NCI-H146 treated with DMSO at 0.1 percent for 48 hours (cell line): ENCODE data around the gene SPAG16.

ENCODE experiments used
- DNase-seq: peaks from one replicate; lab custom pipeline; 2025; ENCODE audit not compliant: unreplicated experiment; lab: John Stamatoyannopoulos, UW

The SPAG16 gene

DNA sequence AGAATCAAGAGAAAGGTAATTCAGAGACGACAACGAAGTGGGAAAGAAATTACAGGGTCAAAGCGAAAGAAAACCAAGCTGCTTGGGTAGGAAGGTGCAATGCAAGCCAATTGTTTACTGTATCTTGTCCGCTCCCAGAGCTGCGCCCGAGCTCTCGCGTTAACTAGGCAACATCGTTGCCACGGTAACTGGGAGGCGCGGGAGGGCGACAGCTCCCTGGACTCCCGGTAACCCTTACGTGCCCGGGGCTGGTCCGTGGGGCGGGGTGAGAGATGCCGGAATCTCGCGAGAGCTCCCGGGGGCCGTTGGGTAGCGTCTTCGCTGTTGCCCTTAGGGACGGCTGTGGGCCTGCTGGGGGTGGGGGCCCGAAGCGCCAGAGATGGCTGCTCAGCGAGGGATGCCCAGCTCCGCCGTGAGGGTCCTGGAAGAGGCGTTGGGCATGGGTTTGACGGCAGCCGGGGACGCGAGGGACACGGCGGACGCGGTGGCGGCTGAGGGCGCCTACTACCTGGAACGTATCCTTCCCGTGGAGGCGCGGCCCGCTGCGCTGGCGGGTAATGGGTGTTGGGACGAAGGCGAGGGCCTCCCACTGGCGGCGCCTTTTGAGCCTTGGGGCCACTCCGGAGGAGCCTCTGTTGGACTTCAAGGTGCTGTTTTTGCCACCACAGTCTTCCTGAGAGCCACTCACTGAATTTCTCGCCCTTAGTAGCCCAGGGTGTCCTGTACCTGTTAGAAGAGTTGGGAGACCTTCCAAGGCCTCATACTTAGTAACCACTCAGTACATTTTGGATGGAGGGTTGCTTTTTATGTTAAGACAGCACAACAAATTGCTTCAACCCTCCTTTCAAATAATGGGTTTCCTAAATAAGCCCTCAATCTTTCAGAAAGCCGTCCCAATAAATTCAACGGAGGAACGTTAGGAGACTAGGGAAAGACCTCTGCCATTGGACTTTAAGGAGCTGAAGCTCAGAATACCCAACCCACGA is at the start of gene SPAG16:
TSS of gene SPAG16 (plus strand) at position 360 of the 986 bp plus-strand sequence.
- peak; percentile 86 for DNase-seq

DNA sequence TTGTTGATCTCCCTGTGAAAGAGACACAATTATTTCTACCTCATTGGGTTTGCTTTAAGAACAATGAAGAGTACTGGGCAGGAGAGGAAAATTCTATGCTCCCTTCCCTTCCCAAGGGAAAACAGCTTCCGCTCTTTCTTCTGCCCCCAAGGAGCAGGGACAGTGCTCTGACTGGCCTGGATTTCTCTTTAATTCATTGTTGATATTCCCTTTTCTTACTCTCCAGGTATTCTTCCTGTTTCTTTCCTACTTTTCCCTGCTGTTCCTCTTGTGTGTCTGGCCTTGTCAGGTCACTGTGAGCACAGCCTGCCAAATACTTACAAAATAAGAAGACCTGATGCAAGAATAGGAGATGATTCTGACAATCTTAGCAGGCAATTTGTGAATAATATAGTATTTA is 49.6 kb upstream of the SPAG16 start:
- DNase-seq, result no peak

DNA sequence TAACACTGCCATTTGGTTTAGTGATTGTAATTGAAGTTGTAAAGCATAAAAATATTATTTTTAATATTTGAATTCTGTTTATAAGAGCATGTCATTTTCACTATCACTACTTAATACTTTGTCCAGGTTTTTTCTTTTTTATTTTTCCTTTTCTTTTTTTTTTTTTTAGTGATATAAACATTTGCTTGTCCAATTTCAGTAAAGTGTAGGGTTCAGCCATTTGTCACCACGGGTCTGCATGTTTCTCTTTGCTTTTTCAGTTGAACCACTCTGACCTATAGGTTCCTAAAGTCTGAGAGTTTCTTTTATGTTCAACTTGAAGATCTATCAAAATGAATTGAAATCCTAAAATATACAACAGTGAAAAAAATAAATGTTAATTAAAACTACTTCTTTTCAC is 48.5 kb upstream of the SPAG16 start:
- DNase-seq, result no peak

DNA sequence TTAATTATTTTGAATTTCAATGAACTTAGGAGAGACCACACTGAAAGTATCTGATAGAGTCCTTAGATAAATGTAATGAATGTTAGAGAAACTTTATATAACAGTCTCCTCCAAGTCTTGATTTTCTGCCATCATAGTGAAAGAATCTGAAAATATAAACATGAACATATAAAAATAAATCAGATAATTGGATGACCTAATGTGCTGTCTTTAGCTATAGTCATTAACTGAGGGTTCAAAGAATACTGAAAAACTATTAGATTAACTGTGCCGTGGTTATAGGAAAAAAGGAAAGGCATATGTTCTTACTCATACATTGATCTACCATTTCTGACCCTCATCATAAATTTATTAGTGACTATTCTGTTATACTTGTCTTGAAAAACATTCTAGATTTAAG is 47.0 kb upstream of the SPAG16 start:
- DNase-seq, result no peak

DNA sequence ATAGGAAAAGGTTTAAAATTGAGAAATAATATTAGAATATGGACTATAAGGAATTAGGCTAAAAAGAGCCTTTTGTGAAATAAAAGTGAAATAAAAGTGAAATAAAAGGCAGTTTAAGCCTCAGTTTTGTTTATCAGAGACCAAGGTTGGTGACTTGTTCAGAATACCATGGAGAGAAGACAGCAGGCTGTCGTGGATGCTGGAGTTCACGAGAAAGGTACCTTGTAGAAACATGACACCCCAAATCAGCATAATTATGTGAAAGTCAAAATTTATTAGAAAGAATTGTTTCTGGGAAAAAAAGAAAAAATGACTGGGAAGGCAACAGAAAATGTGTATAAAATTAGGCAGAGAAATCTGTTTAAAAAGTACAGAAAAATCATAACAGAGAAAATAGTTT is 46.5 kb upstream of the SPAG16 start:
- DNase-seq, result no peak

DNA sequence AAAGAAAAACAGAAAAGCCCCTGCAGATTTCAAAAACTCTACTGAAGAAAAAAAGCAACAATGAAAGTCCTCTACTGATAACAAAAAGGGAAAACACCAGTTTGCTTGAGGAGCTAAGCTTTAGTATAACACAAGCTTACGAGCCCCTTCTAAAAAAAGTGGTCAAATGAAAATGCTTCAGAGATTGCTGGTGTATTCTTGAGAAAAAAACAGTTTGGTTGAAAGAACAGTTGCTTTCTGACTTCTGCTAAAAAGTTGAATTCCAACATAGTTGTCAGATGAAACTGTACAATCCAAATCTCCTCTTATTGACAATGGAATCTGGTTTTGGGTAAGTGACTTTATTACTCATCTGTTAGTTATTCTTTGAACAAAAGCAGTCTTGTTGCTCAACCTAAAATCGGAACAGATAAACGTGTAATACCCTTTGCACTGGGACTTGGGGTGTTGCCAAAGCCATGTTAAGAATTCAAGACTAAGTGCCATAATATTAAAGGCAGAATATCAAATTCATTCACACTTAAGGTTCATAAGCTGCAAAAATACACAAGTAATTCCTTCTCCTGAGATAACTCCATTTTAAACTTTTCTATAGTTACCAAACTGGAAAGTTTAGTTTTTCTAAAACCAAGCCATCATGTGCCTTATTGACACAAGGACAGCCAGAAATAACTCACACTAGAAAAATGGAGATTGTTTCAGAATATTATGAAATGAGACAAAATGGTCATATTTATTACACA is 45.3 kb upstream of the SPAG16 start:
- no peak for DNase-seq

DNA sequence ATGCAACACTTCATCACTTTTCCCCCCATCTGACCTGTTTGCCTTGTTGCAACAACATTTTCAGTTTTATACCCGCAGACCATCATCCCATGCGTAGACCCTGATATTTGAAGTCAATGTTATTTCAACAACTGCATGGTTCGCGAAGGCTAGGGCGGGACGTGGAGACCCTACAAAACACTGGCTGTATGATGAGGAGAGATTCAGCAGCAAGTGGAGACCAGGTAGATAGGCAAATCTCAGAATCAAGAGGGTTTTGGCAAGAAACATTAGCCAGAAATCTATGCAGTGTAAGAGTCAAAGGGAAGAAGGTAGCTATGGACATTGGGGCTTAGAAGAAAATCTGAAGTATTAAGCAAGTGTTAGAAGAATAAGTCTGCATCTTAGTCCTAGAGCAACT is 42.4 kb upstream of the SPAG16 start:
- DNase-seq, result no peak

DNA sequence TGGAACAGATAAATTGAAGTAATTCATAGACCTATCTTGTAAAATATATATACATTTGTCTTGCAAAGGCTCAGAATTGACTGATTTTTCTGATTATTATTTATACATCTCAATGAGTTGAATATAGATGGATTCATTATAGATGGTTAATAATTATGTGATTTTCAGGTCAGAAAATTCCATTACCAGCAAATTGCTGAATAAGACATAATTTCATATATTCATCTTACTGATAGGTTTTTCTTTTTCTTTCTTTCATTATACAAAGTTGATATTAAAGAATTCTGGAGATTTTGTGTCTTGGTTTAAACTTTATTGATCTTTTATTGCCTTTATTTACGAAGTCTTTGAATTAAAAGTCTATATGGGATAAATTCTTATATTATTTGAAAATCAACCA is 41.6 kb upstream of the SPAG16 start:
- no peak for DNase-seq

DNA sequence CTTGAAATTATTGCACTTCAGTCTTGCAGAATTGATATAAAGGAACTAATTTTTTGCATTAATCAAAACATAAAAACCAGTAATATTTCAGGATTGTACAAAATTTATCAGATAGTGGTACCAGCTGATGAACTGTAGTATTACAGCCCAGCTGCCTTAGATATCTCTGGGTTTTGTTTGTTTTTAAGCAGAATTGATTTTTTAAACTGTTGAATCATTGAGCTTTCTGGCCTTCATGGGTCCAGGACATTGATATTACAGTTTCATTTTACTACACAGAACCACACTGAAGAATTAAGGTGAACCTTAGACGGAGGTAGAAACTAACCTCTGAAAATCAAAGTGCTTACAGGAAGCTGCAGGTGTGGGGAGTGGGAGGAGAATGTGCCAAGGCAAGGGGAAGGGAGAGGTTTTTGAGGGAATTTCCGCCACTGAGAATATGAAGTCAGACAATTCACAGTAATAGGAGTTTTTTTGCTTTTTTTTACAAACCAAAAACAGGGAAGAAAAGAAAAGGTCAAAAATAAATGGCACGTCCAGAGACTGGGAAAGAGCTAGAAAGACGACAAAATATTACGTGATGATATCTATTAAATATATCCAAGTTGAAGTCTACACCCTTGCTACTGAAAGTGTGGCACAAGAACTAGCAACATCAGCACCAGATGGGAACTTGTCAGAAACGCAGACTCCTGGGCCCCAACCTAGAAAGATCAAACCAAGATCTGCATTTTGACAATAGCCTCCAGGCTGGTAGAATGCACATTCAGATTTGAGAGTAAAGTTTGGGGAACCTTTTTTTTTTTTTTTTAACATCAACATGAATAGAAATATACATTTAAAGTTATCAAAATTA is 40.8 kb upstream of the SPAG16 start:
- no peak for DNase-seq

DNA sequence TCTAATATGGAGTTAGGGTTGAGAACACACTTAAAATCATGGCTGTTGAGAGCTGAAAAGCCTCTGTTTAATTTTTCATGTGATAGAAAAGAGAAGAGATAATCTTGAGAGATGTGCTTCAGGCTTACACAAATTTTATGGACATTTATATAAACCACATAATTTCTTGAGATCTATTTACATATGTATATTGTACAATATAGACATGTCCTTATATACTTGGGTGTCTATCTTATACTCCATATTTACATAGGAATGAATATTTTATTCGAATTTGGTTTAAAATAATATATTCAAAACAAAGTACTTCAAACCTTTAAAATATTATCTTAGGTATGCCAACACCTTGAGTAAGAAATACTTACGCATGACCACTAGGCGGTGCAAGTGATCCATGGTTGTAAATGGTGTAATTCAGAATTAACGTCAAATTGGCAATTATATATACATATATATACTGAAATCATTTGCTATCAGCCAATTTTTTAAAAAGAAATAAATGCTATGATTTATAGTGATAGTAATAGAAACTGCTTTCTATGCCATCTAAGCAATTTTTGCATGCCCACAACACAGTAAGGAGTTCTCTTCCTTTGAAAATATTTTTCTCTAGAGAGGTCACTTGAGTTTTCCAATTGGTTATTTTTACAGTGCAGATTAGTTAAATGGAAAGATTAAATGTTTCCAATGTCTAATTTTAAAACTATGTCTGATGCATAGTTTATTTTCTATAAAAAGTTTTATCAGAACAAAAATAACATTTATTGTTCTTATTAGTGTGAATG is 37.6 kb upstream of the SPAG16 start:
- peak; percentile 15 for DNase-seq

DNA sequence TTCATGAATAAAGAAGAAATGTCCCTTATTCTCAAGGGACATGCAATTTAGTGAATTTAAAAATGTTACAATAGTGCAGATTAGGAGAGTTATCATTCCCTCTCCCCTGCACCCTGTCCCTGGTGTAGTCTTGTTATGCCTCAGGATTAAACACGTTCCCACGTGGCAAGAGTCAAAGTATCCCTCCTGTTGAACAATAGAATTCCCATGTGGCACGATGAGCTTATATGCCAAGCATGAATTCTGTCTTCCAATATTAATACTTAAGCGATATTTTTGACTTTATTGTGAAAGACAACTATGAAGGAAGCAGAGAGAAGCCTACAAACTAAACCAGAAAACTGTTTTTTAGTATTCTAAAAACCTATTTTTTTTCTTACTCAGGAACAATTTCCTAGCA is 36.7 kb upstream of the SPAG16 start:
- no peak for DNase-seq

DNA sequence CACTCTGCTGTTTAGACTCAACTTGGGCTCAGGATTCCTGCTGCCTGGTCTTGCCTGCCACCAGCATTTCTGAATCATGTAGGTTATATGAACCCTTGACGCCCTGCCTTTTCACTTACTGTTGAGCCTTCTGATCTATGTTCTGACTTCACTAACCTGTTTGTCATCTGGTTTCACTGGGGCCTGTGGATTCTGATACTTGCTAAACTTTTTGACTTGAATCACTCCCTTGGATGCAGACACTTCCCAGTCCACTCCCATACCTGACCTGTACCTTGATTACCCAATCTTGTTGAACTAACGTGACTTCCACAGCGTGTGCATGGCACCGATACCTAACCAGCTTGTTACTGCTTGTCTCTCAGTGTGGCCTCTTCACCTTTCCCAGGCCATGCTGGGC is 35.6 kb upstream of the SPAG16 start:
- no peak for DNase-seq

DNA sequence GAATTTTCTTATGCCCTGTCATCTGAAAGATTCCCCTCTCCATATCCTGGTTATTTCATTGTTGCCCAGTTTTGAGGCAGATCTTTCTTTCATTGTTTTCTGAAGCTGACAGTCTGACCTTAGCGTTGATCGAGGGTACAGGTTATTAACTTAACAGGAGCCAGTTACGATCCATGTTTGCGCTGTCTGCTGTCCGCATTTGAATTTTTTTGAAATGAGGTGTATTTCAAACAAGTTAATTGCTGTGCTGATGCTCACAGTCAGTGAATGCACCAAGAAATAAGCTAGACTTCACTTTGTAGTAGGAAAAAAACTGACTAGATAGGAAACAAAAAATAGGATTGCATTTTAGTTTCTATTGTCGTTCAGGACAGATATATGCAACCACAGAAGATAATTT is 34.8 kb upstream of the SPAG16 start:
- no peak for DNase-seq

DNA sequence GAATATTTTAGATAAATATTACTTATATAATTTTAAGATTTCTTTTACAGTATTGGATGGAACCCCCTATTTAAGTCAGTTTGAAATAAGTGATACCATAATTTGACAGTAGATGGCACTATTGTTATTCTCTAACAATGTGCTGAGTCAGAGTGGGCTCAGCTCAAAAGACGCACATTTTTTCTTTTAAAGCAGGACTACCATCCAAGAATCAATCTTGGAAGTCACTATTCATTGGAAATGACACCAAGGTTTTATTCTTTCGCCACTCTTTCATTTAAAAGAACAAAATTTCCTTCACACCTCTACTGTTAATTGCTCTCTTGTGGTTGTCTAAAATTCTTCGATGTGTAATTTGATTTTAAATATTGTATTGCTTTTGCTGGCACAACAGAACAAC is 32.6 kb upstream of the SPAG16 start:
- DNase-seq, result peak; percentile 48

DNA sequence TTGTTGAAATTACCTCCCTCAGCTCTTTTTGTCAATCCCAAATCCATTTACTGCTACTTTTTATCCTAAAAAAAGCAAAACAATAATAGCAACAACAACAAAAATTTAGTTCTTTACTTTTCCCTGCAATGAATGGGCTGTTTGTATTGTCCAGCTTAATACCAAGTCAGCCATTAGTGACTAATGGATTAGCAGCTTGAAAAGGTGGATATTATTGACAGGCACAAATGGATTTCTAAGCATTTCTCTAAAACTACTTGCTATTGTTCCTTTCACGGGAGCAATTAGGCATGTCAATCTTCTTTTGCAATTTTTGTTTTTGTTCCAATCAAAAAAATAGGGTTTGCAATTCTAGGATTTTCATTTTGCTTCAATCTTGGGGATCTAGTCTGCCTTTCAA is 32.1 kb upstream of the SPAG16 start:
- DNase-seq, result no peak

DNA sequence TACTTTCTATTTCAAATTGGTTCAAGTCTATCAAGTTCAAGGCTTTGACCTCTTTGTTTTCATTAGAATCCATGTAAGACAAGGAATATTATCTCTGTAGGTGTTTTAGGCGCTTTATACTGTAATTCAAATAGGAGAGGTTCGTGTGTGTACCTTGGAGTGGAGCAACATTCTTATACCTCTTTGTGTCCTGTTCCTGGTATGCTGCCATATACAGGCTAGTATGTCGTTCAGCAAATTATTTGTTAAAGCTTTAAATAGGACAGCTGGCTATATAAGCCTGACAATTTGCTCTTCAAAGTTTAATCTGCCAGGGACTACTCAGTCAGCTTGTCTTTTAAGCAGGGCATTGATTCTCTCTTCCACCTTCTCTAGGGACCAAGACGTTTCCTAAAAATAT is 31.1 kb upstream of the SPAG16 start:
- DNase-seq, result peak; percentile 53

DNA sequence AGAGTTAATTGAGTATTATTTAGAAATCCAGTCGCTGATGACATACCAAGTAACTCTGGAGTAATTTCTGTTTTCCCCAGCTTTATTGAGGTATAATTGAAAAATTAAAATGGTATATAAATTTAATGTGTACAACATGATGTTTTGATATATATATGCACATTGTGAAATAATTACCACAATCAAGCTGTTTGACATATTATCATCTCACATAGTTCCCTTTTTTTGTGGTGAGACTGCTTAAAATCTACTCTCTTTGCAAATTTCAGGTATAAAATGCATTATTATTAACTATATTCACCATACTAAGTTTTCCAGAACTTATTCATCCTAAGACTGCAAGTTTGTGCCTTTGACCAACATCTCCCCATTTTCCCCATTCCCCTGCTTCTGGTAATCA is 25.0 kb upstream of the SPAG16 start:
- DNase-seq, result no peak

DNA sequence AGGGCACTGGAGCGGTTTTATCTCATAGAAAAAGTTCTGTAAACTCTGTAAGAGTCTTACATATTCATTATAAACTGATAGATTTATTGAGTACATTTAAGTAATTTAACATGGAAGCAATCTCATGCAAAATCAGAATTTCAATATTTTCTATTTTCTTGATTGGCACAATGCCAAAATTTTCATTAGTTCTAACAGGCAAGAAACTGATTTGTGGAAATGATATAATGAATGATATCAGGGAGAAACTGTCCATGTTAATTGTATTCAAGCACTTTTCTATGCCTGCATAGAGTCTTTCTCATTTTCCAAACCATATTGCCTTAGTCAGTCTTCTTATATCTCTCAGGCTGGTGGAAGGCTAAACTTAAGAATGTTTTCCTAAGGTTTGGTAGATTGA is 23.0 kb upstream of the SPAG16 start:
- DNase-seq, result peak; percentile 30

DNA sequence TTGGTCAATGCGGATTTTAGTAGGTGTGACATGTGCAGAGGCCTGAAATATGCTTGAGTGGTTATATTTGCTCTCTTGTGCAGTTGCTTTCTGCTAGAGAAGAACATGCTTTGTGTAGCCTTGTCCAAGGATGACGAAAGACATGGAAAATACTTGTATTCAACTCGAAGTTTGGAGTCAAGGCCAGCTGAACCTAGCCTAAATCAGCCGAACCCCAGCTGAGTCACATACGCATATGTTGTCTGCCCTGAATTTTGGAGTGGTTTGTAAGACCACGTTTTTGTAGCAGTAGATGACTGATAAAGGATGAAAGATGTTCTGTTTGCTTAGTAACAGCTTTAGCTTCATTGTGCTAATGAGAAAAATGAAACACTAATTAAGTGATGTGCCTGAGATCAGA is 22.5 kb upstream of the SPAG16 start:
- DNase-seq, result peak; percentile 83

DNA sequence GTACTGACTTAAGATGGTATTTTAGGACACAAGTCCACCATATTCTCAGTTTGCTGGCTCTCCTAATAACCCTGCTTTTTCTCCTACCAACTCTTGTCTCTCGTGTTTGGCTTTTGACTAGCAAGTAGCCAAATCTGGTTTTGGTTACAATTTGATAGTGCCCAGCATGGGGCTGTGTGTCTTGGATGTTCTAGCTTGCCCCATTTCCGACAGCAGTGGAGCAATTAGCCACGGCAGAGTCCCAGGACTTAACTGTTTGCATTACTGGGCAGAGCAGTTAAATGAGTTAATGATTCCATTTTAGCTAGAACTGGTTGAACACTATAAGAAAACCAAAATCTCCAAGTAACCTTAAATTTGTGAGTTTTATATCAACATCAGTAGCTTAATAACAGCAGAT is 18.6 kb upstream of the SPAG16 start:
- DNase-seq, result no peak

DNA sequence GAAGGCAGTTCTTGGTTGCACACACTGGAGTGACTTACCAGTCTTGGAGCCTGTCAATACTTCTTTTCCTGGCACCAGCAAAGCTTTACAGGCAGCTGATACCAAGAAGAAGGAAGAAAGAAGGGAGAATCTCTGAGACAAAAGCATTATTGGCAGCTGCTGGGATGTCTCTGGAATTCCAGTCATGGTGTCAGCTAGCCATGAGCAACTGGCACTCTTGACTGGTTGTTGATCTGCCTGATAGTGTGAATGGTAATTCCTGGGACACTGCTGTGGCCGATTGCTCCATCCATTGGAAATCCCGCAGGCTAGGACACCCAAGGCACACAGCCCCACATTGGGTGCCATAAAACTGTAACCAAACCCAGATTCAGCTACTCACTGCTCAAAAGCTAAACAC is 17.8 kb upstream of the SPAG16 start:
- DNase-seq, result no peak
